Fibroblast of gingiva (primary cell): ENCODE data around the gene ATP8B4.
A peak's percentile ranks its signal among the peaks of the same experiment; 100 is the strongest.

Source experiments
- DNase-seq: peaks from one replicate; pipeline ENCODE4 v3.0.0-alpha.2; 2011; ENCODE audit warnings: low read depth

The ATP8B4 gene

DNA sequence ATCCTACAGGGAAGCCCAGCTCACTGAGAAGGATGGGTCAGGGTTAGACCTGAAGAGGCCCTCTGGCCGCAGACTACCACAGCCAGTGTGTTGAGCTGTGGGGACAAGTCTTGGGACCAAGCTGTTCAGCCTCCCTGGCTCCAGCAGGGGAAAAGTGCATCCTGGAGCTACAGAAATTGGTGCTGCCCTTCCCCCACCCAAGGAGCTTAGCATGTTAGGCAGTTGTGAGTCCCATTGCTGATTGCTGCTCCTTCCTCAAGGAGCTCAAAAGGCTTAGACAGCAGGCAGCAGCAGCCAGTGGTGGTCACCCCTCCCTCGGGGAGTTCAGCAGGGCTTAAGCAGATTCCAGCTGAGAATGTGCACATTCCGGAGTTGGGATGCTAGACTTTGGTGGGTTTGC is 165.6 kb downstream of the ATP8B4 start:
- no peak for DNase-seq

DNA sequence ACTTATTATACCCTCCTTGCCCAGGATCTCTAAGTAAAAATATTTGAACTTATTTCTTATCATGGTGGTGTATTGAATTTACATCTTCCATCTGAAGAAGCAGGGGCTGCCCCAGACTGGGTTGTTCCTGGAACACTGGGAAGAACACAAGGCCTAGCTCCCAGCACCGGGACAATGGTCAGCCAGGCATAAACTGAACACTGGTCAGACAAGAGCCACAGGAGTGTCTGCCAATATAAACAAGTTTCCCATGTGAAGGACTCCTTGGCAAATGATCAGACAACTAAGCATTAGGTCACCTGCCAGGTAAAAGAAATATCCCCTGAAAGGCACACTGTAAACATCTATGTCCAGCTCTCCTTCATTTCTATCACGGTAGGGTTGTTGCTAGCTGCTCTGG is 172.4 kb downstream of the ATP8B4 start:
- DNase-seq, result no peak

DNA sequence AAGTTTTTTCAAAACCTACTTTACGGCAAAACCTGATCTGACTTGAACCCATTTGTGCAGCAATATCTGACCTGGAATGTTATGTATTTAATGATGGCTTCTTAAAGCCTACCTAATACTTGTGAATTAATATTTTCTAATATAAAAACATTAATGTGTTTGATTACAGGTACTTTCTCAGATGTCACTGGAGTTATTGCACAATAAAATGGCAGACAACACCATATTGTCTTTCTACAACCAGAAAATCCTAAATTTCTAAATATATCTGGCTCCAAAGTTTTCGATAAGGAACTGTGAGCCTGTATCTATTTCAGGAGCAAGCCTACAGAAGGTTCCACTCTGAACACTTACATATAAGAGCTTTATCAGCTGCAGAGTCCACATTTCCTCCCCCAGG is 184.5 kb downstream of the ATP8B4 start:
- no peak for DNase-seq

DNA sequence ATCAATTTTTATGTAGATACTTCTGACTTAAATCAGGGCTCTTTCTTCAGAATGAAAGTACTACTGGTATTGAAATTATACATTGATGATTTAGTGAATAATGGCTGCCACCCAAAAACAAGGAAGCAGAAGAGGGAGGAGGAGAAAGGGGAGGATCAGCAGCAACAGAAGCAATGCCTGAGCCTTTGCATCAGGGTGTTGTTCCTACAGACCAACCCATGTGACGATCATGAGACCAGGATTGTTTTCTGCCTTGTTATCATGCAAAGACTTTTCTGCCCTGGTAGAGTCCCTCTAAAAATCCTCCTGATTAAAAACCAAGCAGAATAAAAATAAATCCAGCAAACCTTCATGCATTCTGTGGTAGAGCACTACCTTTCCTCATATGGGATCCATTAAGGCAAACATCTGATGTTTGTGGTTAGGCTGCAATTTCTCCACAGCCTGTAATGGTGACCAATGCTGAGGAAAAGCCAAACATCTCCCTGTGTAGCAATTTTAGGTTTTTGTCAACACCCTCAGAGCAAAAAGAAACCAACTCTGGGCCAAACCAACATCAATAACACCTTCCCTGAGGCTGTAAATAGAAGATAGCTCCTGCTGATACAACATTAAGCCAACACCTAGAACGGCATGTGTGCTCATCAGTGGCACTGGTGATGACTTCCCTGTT is 191.7 kb downstream of the ATP8B4 start:
- peak; percentile 84 for DNase-seq

DNA sequence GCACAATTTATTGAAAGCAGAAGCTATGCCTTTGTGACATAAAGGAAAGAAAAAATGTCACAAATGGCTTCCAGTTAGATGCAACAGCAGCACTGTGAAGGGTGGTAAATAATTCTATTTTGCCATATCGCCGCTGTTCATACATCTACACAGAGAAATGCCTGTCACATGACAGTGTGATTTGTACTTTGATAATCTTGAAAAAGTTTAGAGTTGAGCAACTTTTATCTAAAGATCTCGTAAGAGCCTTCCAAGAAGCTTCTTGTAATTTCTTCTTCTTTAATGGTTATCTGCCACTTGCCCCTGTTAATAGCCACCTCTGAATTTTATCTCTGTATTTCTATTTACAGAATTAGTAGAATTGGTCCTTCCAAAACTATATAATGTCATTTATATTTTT is 192.3 kb downstream of the ATP8B4 start:
- DNase-seq, result no peak

DNA sequence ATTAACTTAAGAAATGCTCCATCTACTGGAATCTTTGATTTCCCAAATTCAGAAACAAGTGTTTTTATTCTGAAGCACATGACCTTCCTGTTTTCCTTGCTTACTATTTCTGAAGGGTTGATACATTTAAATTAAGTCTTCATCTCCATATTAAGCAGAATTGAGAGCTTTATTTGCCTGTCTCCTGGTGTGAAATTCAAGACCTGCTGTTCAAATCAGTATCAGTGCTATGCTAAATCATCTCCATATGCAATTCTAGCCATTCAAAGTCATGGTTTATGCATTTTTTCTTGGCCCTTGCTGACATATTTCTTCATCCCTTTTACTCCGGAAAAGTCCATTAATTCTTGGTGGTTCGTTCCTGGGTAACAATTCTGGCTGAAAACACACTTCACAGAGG is 195.4 kb downstream of the ATP8B4 start:
- peak; percentile 82 for DNase-seq

DNA sequence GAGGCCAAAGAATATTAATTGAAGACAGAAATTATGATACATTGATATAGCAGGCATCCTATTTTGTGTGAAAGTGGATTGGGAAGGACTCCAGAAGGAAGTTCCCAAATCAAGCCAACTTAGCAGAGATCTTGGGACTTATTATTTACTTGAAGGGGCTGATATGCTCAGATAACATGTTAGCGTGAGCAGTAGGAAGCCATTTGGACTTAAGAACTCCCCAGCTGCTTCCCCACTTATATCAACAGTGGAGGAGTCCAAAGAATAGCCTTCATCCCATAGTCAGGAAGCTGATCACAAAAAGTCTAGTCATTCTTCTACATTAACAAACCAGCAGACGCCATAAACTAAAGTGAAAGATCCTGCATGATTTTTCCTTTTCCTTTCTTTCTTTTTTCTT is 200.0 kb downstream of the ATP8B4 start:
- no peak for DNase-seq

DNA sequence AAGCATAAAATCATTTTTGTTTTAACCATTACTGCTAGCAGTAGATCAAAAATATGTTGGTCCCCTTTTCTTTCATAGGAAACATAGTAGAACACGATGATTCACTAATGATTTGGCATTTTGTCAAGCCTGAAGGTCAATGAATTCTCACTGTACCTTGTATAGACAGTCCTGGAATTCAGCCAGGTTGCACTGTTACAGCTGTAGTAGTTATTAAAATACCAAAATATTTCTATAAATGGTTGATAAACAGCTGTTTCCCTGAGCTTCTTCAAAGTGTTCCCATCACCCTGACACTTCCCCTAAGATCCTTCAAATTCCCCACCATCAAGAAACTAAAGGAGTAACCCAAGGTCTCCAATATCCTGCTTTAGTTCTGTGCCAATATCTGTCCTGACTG is 200.9 kb downstream of the ATP8B4 start:
- no peak for DNase-seq

DNA sequence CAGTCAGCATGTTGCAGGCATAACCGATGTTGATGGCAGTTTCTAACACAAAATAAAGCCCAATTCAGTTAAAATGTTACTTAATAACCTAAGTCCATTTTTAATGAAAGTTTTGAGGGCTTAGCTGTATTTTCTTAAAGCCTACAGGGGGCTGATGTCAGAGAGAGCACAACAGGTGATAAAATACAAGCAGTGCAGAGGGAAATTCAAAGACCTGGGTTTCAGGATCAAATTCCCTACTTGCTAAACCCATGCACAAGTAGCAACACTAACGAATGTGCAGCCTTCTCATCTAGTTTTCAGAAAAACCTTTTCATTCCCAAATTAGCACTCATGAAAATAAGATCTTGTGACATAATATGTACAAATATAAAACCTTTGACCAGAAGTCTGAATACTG is 202.0 kb downstream of the ATP8B4 start:
- DNase-seq, result no peak

DNA sequence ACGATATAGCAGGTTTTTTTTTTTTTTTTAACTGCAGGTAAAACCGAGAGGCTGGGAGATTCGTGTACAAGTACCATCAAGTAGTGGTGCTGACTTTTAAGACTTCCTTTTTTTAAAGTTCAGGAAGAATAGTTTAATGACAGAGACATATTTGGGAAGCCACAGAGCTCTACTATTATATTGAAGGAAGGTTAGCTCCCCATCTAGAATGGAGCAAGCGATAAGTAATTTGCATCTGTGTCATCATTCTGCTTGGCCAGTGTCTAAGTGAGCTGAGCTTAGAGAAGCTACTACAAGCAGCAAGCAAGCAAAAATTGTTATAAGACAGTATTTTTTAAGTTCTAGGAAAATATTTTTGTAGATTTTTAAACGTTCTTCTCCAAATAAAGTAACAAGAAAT is 203.2 kb downstream of the ATP8B4 start:
- no peak for DNase-seq

DNA sequence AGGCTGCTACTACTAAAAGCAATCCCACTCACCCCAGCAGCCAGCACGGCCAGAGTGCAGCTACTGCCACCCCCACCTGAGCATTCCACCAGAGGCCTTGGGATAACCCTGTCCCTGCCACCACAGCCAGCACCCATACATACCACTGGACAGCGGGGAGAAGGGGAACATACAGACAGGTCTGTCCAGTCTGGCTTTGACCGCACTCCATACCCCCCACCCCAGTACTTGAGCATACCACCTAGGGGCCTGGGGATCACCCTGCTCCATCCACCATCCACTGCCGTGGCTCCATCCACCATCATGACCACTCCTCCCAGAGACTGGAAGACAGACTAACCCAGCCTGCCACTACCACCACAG is 210.1 kb downstream of the ATP8B4 start:
- no peak for DNase-seq

DNA sequence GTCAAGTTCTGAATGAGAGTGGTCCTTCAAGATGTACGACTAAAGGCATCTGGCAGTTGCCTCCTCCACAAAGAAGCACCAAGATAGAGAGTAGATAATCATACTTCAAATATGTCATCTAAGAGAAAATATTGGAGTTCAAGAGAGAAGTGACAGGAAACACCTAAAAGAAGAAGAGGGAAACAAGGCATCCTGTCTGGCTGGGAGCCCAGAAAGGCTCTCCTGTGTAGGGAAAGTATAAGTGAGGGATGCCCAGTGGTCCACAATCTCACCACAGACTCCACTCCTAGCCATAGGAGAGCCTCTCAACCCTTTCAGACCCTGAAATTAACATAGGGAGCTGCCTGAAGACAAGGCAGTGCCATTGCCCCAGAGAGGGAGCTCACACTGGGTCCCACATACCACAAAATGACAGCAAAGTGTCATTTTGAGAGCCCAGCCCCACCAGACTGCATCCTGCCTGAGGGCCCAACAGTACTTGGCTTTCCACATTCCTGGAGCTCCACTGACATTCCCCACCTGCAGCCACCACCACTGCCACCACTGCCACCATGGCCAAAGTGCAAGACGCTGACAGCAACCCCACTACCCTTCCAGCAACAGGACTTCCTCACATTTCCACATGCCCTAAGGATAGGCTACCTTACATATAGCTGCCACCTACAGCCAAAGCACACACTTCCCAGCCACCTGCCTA is 210.6 kb downstream of the ATP8B4 start:
- no peak for DNase-seq

DNA sequence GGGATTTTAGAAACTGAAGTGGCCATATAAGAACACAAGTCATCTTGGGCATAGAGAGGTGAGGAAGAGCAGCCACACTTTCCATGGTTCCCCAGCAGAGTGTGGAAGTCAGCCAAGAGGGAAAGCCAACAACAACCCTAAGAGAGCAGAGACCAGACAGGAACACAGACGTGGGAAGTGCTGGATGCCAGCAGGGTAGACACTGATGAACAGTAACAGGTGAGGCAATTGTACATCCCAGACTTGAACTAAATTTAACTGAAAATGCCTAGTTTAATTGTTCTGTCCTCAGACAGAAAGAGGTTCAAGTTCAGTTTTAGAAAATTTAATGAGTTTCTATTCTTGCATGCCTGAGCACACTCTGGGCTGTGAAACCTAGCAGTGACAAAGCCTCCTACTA is 212.1 kb downstream of the ATP8B4 start:
- no peak for DNase-seq

DNA sequence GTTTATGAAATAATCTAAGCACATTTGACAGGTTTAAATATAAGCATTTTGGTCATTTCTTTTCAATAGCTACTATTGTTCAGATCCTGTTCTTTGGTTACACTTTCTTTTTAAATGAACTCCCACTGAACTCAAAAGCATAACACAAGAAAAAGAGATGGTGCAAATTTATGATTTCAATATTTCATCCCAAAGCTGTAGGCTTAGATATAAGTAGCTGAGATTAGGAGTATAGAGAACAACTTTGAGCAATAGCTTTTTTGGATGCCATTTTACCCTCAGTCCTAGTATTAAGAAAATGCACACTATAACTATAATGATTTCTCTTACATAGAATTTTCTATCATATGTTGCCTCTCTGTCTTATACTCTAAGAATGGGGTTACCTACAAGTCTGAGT is 213.8 kb downstream of the ATP8B4 start:
- DNase-seq, result no peak

DNA sequence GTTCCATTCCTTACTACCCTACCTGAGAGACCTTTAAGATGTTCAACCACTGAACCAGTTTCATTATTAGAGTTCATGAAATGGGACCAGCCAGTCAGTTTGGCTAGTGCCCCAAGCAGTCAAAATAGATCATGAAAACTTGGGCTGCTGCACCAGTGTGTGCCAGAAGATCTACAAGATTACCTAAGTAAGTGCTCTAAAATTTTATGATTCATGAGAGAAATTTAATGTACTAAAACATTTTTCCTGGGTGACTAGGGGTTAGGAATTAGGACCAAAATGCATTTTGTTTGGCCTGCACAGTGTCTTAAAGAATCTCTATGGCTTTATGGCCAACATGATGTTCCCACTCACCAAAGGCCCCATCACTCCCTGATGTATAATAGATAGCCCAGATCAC is 214.7 kb downstream of the ATP8B4 start:
- peak; percentile 19 for DNase-seq

DNA sequence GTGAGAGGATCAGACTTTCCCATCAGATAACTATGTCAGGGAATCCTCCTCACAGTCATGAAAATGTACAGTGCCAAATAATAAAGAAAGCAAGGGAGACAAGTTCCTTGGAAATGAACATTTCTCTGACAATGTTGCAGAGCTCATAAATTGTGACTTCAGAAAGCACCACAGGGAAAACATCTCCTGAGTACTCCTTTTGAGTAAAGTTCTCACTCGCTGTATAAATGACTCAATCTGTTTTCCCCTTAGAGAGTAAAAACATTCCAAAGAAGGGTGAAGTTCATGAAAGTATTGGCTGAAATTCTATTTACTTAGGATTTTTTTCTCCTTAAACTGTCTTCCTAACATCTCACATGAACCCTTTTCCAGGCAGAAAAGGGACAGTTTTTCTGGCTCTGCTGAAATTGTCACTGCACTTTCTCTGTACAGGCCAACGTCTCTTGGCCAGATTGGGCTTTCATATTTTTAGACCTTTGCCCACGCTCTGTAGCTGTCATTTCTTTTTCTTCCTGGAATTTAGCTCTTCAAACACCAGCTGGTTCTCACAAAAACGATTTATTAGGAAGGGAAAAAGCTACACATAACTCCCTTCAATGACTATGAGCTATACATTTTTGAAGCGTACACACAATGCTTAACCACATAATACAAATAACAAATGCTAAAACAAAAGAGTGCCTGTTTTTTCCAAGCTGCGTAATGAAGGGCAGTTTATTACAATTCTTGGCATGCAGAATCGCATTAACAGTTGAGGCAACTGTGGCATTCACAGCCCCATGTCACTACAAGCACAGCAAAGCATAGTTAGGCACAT is 216.1 kb downstream of the ATP8B4 start:
- DNase-seq, result peak; percentile 78

DNA sequence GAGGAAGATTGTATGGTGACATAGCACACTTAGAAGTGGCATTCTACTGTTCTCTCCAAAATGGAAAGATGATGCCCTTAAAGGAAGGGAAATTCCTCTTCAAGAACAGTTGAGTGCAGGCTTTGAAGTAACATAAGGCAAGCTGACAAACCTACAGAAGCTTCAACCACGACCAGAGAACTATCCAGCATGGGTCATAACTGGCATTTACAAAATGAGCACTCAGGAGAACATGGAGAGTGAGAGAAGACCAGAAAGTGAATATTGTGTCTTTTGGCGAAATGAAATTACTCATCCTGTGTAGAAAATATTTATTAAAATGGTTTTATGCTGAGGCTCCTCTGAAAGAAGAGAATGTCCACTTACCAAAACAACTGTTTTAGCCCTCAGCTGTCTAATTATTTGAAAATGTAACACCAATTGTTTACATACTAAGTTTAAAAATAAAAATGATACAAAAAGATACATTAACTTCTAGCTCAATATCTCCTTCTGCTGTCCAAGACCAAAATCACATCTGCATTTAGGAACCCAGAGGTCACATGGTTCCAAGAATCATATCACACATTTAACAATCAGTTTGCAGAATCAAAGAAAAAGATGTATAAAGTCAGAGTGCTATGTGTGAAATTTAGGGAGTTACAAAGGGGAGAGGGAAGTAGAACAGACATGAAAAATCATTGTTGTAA is 216.9 kb downstream of the ATP8B4 start:
- DNase-seq, result peak; percentile 69

DNA sequence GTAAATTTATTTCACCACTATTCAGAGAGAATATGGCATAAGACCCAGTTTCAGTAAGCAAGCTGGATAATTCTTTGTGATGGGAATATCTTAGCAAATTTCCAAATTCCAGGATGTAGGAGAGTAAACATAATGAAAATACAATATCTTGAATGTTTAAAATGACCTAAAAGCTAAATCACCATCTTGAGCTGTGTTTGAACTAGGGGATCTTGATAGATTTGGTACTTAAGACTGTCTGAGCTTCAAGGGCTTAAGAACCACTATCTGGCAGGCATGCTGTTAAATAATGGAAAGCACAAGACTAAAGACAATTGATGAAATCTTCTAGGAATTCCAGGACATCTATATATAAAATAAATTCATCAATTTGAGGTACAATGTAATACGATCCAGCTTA is 217.7 kb downstream of the ATP8B4 start:
- DNase-seq, result no peak

DNA sequence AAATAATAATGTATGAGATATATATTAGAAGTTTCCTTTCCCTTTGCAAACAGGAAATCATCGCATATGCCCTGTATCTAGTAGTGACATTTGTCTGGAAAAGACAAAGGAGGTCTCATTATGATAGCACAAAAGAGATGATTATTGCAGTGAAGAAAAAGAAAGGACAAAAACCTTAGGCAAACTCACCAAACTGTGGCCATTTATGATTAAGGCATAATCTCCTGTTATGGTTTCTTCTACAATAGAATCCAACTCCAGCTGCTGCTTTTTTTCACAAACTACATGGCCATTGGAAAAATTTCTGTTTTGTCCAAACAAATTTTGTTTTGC is 218.2 kb downstream of the ATP8B4 start:
- DNase-seq, result no peak

DNA sequence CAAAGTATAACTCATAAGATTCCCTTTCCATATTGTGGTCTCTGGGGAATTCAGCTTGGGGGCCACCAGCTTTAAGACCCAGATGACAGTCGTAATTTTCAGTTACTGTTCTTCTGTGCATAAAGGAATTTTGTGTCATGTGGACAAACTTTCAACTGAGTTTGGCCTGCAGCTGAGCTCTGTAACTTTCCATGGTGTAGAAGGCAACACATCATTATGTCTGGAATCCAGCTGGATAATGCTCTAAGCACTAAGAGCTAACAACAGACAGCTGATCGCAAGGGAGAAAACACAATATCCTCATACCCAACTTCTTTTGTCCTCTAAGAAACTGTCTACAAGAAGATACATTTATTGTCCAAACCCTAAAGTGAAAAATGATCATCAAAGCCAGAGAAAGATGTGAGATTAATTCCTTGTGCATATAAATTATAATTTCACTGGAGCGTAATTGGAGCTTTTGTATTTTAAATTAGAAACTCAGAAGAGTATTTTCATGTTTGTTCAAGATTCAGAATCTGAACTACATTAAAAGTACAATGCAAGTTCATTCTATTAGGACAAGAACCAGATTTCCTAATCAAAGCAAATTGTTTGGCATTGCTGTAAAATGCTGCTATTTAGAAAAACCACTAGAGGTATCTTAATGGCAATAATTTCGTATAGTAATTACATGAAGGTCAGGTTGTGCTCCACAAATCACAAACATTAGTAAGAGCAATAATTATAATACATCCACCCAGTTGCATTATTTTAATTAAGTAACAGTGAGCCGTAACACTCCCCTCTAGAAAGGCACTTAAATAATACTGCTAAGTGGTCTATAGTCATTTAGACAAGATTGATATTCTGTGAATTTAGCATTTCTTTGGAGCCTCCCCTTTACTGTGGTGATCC is 218.8 kb downstream of the ATP8B4 start:
- DNase-seq, result no peak

DNA sequence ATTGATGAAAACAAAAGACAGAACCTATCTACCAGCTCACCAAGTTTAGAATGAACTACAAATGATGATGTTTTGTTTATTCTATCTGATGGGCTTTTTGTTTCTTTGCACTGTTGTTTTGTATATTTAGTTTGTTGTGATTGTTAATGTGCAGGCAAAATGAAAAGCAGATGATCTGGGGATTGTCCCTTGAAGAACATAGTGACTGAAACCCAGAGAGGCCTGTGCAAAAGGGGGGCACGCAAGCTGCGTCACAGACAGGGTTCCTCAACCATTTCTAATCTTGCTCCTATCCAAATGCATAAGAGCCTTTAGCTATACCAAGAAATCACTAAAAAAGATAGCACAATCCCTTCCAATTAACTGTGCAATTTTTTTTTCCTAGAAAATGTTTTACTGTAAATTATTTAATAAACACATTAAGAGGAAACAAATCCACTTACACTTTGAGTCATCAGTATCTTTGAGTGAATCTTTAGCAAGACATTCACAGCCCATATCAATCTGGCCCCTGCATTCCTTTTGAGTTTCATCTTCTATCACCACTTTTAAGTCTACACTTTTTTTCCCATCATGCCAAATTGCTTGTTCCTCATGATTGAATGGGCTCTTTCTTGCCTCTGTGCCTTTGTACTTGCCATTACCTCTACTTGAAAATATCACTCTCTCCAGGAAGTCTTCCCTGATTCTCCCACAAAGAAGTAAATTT is 220.3 kb downstream of the ATP8B4 start:
- no peak for DNase-seq
